ENCODE results near the gene NUDT13.
"Not testable (repeated sequence)": the region's sequence is repeated elsewhere in the genome, so short reads cannot be mapped to it uniquely, and the experiment has no call there.

Gene NUDT13

DNA sequence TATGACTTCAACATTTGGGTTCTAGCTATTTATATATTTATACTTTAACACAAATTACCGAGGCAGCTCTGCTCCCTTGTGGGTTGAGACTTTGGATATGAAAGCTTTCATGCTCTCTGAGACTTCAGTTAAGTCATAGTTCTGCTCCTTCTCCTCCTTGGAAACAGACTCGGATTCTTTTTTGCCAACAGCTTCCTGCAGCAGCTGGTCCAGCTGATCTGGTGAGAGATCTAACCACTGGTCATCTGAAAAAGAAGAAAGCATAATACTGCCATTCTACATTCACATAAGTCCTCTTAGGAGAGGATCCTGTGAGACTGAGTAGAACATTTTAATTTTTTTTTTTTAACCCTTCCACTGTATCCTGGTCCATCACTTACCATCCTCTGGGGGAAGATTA, 29.0 kb downstream of the NUDT13 start:
- DNase-seq (ENCODE audit: low read depth in 2 of 2): no peak
- TF ChIP-seq, protein P1, sequence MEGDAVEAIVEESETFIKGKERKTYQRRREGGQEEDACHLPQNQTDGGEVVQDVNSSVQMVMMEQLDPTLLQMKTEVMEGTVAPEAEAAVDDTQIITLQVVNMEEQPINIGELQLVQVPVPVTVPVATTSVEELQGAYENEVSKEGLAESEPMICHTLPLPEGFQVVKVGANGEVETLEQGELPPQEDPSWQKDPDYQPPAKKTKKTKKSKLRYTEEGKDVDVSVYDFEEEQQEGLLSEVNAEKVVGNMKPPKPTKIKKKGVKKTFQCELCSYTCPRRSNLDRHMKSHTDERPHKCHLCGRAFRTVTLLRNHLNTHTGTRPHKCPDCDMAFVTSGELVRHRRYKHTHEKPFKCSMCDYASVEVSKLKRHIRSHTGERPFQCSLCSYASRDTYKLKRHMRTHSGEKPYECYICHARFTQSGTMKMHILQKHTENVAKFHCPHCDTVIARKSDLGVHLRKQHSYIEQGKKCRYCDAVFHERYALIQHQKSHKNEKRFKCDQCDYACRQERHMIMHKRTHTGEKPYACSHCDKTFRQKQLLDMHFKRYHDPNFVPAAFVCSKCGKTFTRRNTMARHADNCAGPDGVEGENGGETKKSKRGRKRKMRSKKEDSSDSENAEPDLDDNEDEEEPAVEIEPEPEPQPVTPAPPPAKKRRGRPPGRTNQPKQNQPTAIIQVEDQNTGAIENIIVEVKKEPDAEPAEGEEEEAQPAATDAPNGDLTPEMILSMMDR (IDR thresholded peaks at IDR 0.05; ENCODE audit: low read depth, low read length): no peak
- H3K4me3 ChIP-seq (replicated peaks in 1 of 2; ENCODE audit: low read depth in 2 of 2, low read length in 2 of 2): no peak overlapping the region

DNA sequence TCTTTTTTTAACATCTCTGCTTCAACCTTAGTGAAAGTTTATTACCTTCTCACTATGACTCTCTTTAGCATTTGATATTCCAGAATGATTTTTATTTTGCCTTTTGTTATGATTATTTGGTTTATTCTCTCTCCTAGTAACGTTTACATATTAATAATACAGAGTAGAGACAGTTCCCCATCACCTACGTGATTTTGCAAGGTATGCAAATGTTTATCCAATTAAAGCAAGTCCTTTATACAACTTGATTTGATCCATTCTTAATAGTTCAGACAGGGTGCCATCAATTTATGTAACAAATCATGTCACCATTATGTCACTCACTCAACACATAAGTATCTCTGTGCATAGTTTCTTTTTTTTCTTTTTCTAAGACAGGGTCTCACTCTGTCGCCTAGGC, 31.3 kb downstream of the NUDT13 start:
- H3K4me3 ChIP-seq (replicated peaks in 1 of 2; ENCODE audit: low read depth in 2 of 2, low read length in 2 of 2): no peak overlapping the region
- TF ChIP-seq, protein P1 (IDR thresholded peaks at IDR 0.05; ENCODE audit: low read depth, low read length): no peak
- DNase-seq (ENCODE audit: low read depth in 2 of 2): no peak

DNA sequence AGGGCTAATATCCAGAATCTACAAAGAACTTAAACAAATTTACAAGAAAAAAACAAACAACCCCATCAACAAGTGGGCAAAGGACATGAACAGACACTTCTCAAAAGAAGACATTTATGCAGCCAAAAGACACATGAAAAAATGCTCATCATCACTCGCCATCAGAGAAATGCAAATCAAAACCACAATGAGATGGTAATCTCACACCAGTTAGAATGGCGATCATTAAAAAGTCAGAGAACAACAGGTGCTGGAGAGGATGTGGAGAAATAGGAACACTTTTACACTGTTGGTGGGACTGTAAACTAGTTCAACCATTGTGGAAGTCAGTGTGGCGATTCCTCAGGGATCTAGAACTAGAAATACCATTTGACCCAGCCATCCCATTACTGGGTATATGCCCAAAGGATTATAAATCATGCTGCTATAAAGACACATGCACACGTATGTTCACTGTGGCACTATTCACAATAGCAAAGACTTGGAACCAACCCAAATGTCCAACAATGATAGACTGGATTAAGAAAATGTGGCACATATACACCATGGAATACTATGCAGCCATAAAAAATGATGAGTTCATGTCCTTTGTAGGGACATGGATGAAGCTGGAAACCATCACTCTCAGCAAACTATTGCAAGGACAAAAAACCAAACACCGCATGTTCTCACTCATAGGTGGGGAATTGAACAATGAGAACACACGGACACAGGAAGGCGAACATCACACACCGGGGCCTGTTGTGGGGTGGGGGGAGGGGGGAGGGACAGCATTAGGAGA, 40.6 kb downstream of the NUDT13 start:
- not testable (repeated sequence) for DNase-seq (ENCODE audit: low read depth in 2 of 2); H3K4me3 ChIP-seq (replicated peaks in 1 of 2; ENCODE audit: low read depth in 2 of 2, low read length in 2 of 2)

GRCh38 chr10:73152009-73152408, 41.8 kb downstream of the NUDT13 start:
- no peak overlapping the region for H3K4me3 ChIP-seq (replicated peaks in 1 of 2; ENCODE audit: low read depth in 2 of 2, low read length in 2 of 2)
- TF ChIP-seq, protein P1 (IDR thresholded peaks at IDR 0.05; ENCODE audit: low read depth, low read length): no peak
- DNase-seq (ENCODE audit: low read depth in 2 of 2): no peak

- H3K4me3 ChIP-seq (replicated peaks in 1 of 2; ENCODE audit: low read depth in 2 of 2, low read length in 2 of 2): no peak overlapping the region
- TF ChIP-seq, protein P1 (IDR thresholded peaks at IDR 0.05; ENCODE audit: low read depth, low read length): no peak
- no peak for DNase-seq (ENCODE audit: low read depth in 2 of 2)
These were observed 45.8 kb downstream of the NUDT13 start for GRCh38 chr10:73156054-73156453.

GRCh38 chr10:73159038-73159648, 48.9 kb downstream of the NUDT13 start:
- no peak overlapping the region for H3K4me3 ChIP-seq (replicated peaks in 1 of 2; ENCODE audit: low read depth in 2 of 2, low read length in 2 of 2)
- TF ChIP-seq, protein P1 (IDR thresholded peaks at IDR 0.05; ENCODE audit: low read depth, low read length): peak; percentile 60
- peak; percentile 65 to 73 for DNase-seq (ENCODE audit: low read depth in 2 of 2)

GRCh38 chr10:73161079-73161478, 50.8 kb downstream of the NUDT13 start:
- H3K4me3 ChIP-seq (replicated peaks in 1 of 2; ENCODE audit: low read depth in 2 of 2, low read length in 2 of 2): no peak overlapping the region
- TF ChIP-seq, protein P1 (IDR thresholded peaks at IDR 0.05; ENCODE audit: low read depth, low read length): no peak
- DNase-seq (ENCODE audit: low read depth in 2 of 2): no peak
